ENCODE measurements around the gene AIF1.

AIF1 gene

GRCh38 chr6:31665501-31666336, 50.7 kb downstream of the AIF1 start, which contains the start of gene CSNK2B:
Gene CSNK2B, plus strand, starts transcription at chr6:31666080. Its CDS starts 752 bp downstream, at chr6:31666832.
- H3K9me2 ChIP-seq (replicated peaks; ENCODE audit: insufficient read depth, low read length) = no peaks in the 10 kb centered on the region
- peaks cover 24% of the 10 kb centered on the region for H3K36me3 ChIP-seq (ENCODE audit: low read length)
- peak within 1 kb of the TSS; percentile 82 for H3K4me2 ChIP-seq (ENCODE audit: low read depth, low read length, poor library complexity, severe bottlenecking)
- H3F3A ChIP-seq (ENCODE audit: insufficient read depth) = peaks cover 28% of the 10 kb centered on the region
- peak within 1 kb of the TSS; percentile 82 for H3K9ac ChIP-seq (ENCODE audit: low read length)
- H4K20me1 ChIP-seq (ENCODE audit: low read depth, low read length) = no peaks in the 10 kb centered on the region; the same call in 1 of the 2 replicates
- peaks cover 46% of the 10 kb centered on the region for H3K79me2 ChIP-seq (ENCODE audit: insufficient read depth, low read length)
- H3K27me3 ChIP-seq (ENCODE audit: low read length) = no peaks in the 10 kb centered on the region
- H3K27ac ChIP-seq (ENCODE audit: low read depth, low read length) = peak within 1 kb of the TSS; percentile 95
- peak within 1 kb of the TSS; percentile 83 for H3K4me3 ChIP-seq (ENCODE audit: insufficient read depth, low read length, poor library complexity, severe bottlenecking)
- H2AFZ ChIP-seq (ENCODE audit: low read depth, low read length, severe bottlenecking) = no peak within 1 kb of the TSS
- no peaks in the 10 kb centered on the region for H3K9me3 ChIP-seq (ENCODE audit: insufficient read depth, low read length)
- TF ChIP-seq EZH2phosphoT487 (conservative IDR thresholded peaks at IDR 0.05; ENCODE audit: low read length) (no peak), CTCF (IDR thresholded peaks at IDR 0.05; ENCODE audit: insufficient read depth, low read length, poor library complexity, severe bottlenecking) (no peak)

- Histone ChIP-seq H3K4me3 (ENCODE audit: insufficient read depth, low read length, poor library complexity, severe bottlenecking) (peak overlapping the region; percentile 83), H3K27me3 (ENCODE audit: low read length) (no peaks in the 10 kb centered on the region), H3F3A (ENCODE audit: insufficient read depth) (peaks cover 24% of the 10 kb centered on the region), H3K4me2 (ENCODE audit: low read depth, low read length, poor library complexity, severe bottlenecking) (peak overlapping the region; percentile 82), H3K79me2 (ENCODE audit: insufficient read depth, low read length) (peaks cover 46% of the 10 kb centered on the region), H3K27ac (ENCODE audit: low read depth, low read length) (peak overlapping the region; percentile 62), H3K36me3 (ENCODE audit: low read length) (peaks cover 28% of the 10 kb centered on the region), H4K20me1 (ENCODE audit: low read depth, low read length) (no peaks in the 10 kb centered on the region; the same call in 1 of the 2 replicates), H3K9me3 (ENCODE audit: insufficient read depth, low read length) (no peaks in the 10 kb centered on the region), H2AFZ (ENCODE audit: low read depth, low read length, severe bottlenecking) (no peak overlapping the region), H3K9ac (ENCODE audit: low read length) (peak overlapping the region; percentile 82), H3K9me2 (replicated peaks; ENCODE audit: insufficient read depth, low read length) (no peaks in the 10 kb centered on the region)
- TF ChIP-seq CTCF (IDR thresholded peaks at IDR 0.05; ENCODE audit: insufficient read depth, low read length, poor library complexity, severe bottlenecking) = no peak
- TF ChIP-seq EZH2phosphoT487 (conservative IDR thresholded peaks at IDR 0.05; ENCODE audit: low read length) = no peak
Observed at GRCh38 chr6:31666337-31666965, 51.4 kb downstream of the AIF1 start.

Data from SU-DHL-6 (cell line).